ENCODE data around the gene ABCA4. TPM values are rescaled to one million over a fixed set of nuclear protein-coding genes. Genes with fewer than 3 reads are reported as not detected.

ABCA4 gene
- total and polyA plus RNA-seq, 5 donors: 0.06 to 0.19 (median 0.09) TPM; not detected in 2

GRCh38 chr1:94037392-94038229 lies 83.3 kb downstream of the ABCA4 start:
- H3K27ac ChIP-seq (ENCODE audit: low read length): no peak overlapping the region
- ATAC-seq (no peak), DNase-seq (no peak)
- H3K4me1 ChIP-seq (ENCODE audit: control insufficient read depth, insufficient read depth, low read length): peaks cover 6% of the 10 kb centered on the region
- H3K27me3 ChIP-seq (ENCODE audit: control insufficient read depth, insufficient read depth): no peaks in the 10 kb centered on the region
- WGBS: 72% methylated on average over 9 of the region's 9 CpGs
- no peaks in the 10 kb centered on the region for H3K9me3 ChIP-seq (ENCODE audit: control insufficient read depth, low read length)
- intact Hi-C loops (cut with DNase I): no loop called here
- H3K4me3 ChIP-seq (ENCODE audit: low read length): no peak overlapping the region

GRCh38 chr1:94036730-94037129 lies 84.2 kb downstream of the ABCA4 start:
- Histone ChIP-seq H3K9me3 (ENCODE audit: control insufficient read depth, low read length) (no peaks in the 10 kb centered on the region), H3K4me1 (ENCODE audit: control insufficient read depth, insufficient read depth, low read length) (peaks cover 6% of the 10 kb centered on the region), H3K27me3 (ENCODE audit: control insufficient read depth, insufficient read depth) (no peaks in the 10 kb centered on the region), H3K27ac (ENCODE audit: low read length) (no peak overlapping the region), H3K4me3 (ENCODE audit: low read length) (no peak overlapping the region)
- intact Hi-C loops (cut with DNase I): no loop called here
- 67% methylated on average over 6 of the region's 6 CpGs for WGBS
- DNase-seq: no peak
- ATAC-seq: no peak

GRCh38 chr1:94033849-94034248 lies 87.1 kb downstream of the ABCA4 start:
- 66% methylated on average over 3 of the region's 3 CpGs for WGBS
- Histone ChIP-seq H3K27me3 (ENCODE audit: control insufficient read depth, insufficient read depth) (no peaks in the 10 kb centered on the region), H3K27ac (ENCODE audit: low read length) (no peak overlapping the region), H3K9me3 (ENCODE audit: control insufficient read depth, low read length) (no peaks in the 10 kb centered on the region), H3K4me1 (ENCODE audit: control insufficient read depth, insufficient read depth, low read length) (no peaks in the 10 kb centered on the region), H3K4me3 (ENCODE audit: low read length) (no peak overlapping the region)
- DNase-seq: no peak
- no peak for ATAC-seq
- intact Hi-C loops (cut with DNase I): no loop called here

- DNase-seq: no peak
- no peak overlapping the region for H3K4me3 ChIP-seq (ENCODE audit: low read length)
- H3K4me1 ChIP-seq (ENCODE audit: control insufficient read depth, insufficient read depth, low read length): no peaks in the 10 kb centered on the region
- intact Hi-C loops (cut with DNase I): no loop called here
- H3K27me3 ChIP-seq (ENCODE audit: control insufficient read depth, insufficient read depth): no peaks in the 10 kb centered on the region
- H3K9me3 ChIP-seq (ENCODE audit: control insufficient read depth, low read length): no peaks in the 10 kb centered on the region
- no peak overlapping the region for H3K27ac ChIP-seq (ENCODE audit: low read length)
- WGBS: 73% methylated on average over 3 of the region's 3 CpGs
- no peak for ATAC-seq
Measured at GRCh38 chr1:94032637-94033036, 88.3 kb downstream of the ABCA4 start.

GRCh38 chr1:94031591-94031990 lies 89.4 kb downstream of the ABCA4 start:
- no peaks in the 10 kb centered on the region for H3K27me3 ChIP-seq (ENCODE audit: control insufficient read depth, insufficient read depth)
- intact Hi-C loops (cut with DNase I): no loop called here
- H3K9me3 ChIP-seq (ENCODE audit: control insufficient read depth, low read length): no peaks in the 10 kb centered on the region
- DNase-seq: no peak
- WGBS: 90% methylated on average over 9 of the region's 9 CpGs
- H3K27ac ChIP-seq (ENCODE audit: low read length): no peak overlapping the region
- no peak for ATAC-seq
- H3K4me1 ChIP-seq (ENCODE audit: control insufficient read depth, insufficient read depth, low read length): no peaks in the 10 kb centered on the region
- H3K4me3 ChIP-seq (ENCODE audit: low read length): no peak overlapping the region

- Histone ChIP-seq H3K4me1 (ENCODE audit: control insufficient read depth, insufficient read depth, low read length) (no peaks in the 10 kb centered on the region), H3K27me3 (ENCODE audit: control insufficient read depth, insufficient read depth) (no peaks in the 10 kb centered on the region), H3K27ac (ENCODE audit: low read length) (no peak overlapping the region), H3K4me3 (ENCODE audit: low read length) (no peak overlapping the region), H3K9me3 (ENCODE audit: control insufficient read depth, low read length) (no peaks in the 10 kb centered on the region)
- intact Hi-C loops (cut with DNase I): no loop called here
- DNase-seq: no peak
- 92% methylated on average over 4 of the region's 4 CpGs for WGBS
- no peak for ATAC-seq
Measured at GRCh38 chr1:94031154-94031553, 89.8 kb downstream of the ABCA4 start.

- no peak for DNase-seq
- intact Hi-C loops (cut with DNase I): loop anchor here in 1 of 4 donors (10.0 kb wide), 1 partner anchor 305 kb away; no protein-coding TSS in a partner anchor
- WGBS: 76% methylated on average over 6 of the region's 6 CpGs
- Histone ChIP-seq H3K4me3 (ENCODE audit: low read length) (no peak overlapping the region), H3K4me1 (ENCODE audit: control insufficient read depth, insufficient read depth, low read length) (no peaks in the 10 kb centered on the region), H3K27me3 (ENCODE audit: control insufficient read depth, insufficient read depth) (no peaks in the 10 kb centered on the region), H3K9me3 (ENCODE audit: control insufficient read depth, low read length) (no peaks in the 10 kb centered on the region), H3K27ac (ENCODE audit: low read length) (no peak overlapping the region)
- no peak for ATAC-seq
Measured at GRCh38 chr1:94029130-94029993, 91.6 kb downstream of the ABCA4 start.

- intact Hi-C loops (cut with DNase I): loop anchor here in 2 of 4 donors (2.0 to 10.0 kb wide), 2 partner anchors 307 kb away; no protein-coding TSS in a partner anchor
- ATAC-seq: no peak
- Histone ChIP-seq H3K4me1 (ENCODE audit: control insufficient read depth, insufficient read depth, low read length) (no peaks in the 10 kb centered on the region), H3K9me3 (ENCODE audit: control insufficient read depth, low read length) (no peaks in the 10 kb centered on the region), H3K4me3 (ENCODE audit: low read length) (no peak overlapping the region), H3K27me3 (ENCODE audit: control insufficient read depth, insufficient read depth) (no peaks in the 10 kb centered on the region), H3K27ac (ENCODE audit: low read length) (no peak overlapping the region)
- DNase-seq: no peak
- 80% methylated on average over 5 of the region's 5 CpGs for WGBS
Measured at GRCh38 chr1:94027721-94028515, 93.0 kb downstream of the ABCA4 start.

GRCh38 chr1:94026619-94027380 lies 94.1 kb downstream of the ABCA4 start:
- no peak for ATAC-seq
- 90% methylated on average over 10 of the region's 10 CpGs for WGBS
- no peak for DNase-seq
- H3K4me3 ChIP-seq (ENCODE audit: low read length): no peak overlapping the region
- H3K9me3 ChIP-seq (ENCODE audit: control insufficient read depth, low read length): no peaks in the 10 kb centered on the region
- peaks cover 4% of the 10 kb centered on the region for H3K4me1 ChIP-seq (ENCODE audit: control insufficient read depth, insufficient read depth, low read length)
- H3K27ac ChIP-seq (ENCODE audit: low read length): no peak overlapping the region
- intact Hi-C loops (cut with DNase I): loop anchor here in 2 of 4 donors (2.0 to 10.0 kb wide), 2 partner anchors 308 kb away; no protein-coding TSS in a partner anchor
- no peaks in the 10 kb centered on the region for H3K27me3 ChIP-seq (ENCODE audit: control insufficient read depth, insufficient read depth)
